GM21515 (cell line): ENCODE results near the gene MSANTD4.
"Not testable (repeated sequence)": the region's sequence is repeated elsewhere in the genome, so short reads cannot be mapped to it uniquely, and the experiment has no call there.

Experiments
- ATAC-seq: cut with Tn5 transposase; IDR thresholded peaks from one replicate; pipeline ENCODE4 v1.9.1; 2021; ENCODE audit not compliant: unreplicated experiment

Gene MSANTD4

DNA sequence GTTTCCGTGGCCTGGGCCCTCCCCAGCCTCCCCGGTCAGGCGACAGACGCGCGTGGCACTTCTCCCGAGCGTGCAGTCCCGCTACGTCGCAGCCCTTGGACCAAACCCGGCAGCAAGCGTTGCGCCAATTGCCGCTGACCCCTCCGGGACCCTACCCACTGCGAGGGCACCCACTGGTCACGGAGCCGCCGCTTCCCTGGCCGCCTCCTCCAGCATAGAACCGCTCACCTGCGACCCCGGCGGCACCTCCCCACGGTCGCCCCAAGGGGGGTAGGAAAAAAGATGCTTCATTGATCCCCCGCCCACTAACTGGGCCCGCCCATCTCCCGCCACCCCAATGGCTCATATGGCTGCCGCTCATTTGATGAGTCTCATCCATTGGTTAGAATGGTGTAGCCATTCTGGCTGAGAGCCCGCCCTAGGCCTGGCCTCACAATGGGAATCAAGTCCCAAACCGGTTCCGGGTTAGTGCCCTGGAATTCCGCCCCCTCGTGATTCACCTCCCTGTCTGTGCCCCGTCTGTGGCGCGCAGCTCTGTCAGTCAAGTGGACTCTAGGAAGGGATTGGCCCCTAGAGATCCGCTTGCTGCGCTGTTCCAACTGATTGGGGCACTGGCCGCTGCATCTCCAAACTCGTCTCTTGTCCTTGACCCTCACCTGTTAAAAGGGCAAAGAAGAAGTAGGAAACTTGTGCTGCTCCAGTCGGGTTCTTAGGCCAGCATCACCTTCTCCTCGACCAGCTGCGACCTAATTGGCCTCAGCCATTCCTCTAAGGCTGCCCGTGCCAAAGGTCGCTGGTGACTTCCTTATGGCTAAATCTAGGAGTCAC, at the start of gene MSANTD4:
Gene MSANTD4, minus strand, starts transcription at position 274 of the 828 bp plus-strand sequence. CDS start 11,323 bp downstream, outside the sequence.
- ATAC-seq: peak; percentile 99

GRCh38 chr11:106070606-106071005, 48.6 kb upstream of the MSANTD4 start:
- ATAC-seq: no peak

GRCh38 chr11:106063009-106063408, 41.0 kb upstream of the MSANTD4 start:
- no peak for ATAC-seq

DNA sequence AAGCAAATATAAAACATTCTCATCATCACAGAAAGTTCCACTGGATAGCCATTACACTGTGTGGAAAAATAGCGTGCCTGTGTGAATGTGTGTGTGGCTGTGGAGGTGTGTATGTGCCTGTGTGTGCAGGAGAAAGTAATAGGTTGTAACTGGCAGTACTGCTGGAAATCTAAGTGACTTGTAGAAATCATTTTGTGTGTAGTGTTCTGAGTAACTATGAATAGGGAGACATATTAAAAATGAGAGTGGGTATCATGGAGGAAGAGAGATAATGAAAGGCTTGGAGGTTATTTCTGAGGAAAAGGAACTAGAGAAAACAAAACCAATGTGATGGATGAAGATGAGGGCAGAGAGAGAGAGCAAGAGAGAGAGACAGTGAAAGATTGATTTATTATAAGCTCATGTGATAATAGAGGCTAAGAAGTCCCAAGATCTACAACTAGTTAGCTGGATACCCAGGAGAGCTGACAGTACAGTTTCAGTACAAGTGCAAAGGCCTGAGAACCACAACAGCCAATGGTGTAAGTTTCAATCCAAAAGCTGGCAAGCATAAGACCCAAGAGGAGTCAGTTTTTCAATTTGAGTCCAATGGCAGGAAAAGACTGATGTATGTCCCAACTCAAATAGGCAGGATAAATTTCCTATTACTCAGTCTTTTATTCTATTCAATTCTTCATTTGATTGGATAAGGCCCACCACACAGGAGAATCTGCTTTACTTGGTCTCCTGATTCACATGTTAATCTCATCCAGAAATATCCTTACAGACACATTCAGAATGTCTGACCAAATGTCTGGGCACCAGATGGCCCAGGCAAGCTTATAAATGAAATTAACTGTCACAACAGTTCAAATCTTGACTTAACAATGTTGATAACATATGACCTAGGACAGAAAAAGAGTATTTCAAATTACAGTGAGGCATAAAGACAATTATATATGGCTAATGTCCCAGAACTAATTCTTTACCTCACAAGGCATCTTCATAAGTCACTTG, 40.2 kb upstream of the MSANTD4 start:
- no peak for ATAC-seq

GRCh38 chr11:106061249-106061784, 39.3 kb upstream of the MSANTD4 start:
- ATAC-seq: no peak

DNA sequence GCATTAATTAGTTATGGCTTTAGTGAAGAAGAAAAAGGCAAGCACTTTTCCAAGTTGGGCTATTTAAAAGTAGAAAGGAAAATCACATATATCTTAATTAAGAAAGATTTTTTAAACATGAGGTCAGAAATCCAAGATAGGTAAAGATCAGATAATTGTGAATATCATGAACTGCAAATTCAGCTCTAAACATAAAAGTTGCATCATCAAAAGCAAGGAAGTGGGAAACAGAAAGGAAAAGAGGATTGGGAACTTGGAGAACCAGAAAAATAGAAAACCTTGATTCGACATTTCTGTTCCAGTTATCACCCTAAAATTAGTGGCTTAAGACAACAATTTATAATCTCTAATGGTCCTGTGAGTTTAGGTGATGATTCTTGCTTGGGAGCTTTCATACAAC, 37.6 kb upstream of the MSANTD4 start:
- ATAC-seq: no peak

GRCh38 chr11:106058377-106058776, 36.3 kb upstream of the MSANTD4 start:
- ATAC-seq: not testable (repeated sequence)

DNA sequence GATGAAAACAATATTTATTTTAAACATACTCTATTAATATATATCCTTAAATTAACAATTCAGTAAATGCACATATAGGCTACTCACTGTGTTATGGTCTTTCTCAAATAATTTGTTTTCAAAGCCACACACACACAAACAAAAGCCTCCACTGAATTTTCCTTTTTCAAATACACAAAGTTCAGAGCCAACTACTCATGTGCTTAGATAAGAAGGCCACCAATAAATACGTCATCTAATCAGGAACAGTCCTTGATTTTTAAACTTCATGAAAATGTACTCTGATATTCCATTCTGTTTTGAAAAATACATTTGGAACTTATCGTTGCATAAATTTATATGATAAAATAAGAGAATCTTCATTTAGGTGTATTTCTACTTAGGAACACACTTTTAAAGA, 29.1 kb upstream of the MSANTD4 start:
- ATAC-seq: no peak

DNA sequence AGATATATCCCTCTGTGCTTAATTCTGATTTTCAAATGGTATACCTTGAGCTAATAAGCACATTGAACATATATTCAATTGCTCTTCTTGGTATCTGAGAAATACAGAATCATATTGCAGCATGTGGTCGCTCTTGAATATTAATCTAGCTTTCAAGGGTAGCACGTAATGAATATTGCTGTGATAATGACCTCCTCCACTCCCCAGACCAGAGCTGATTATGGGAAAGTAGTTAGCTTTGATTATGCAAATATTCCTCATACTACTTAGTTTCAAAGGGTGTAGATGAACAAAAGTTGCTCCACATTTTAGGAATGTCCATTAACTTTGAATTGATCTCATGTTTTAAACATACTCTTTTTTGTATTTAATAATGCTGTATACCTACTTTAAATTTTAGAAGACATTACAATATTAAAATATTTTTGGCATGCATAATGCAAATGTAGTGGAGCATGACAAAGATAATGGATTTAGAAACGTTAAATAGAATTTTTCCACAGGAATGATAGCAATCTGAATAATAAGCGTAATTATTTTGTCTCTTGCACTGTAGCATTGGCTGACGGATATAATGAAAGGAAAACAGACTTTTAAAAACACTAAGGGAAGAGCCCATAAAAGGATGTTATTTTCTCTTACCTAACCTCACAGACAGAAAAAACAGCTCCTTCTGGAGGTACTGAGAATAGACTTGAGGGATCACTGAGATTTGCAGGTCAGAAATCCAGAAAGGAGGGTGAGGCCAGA, 27.9 kb upstream of the MSANTD4 start:
- ATAC-seq: no peak

DNA sequence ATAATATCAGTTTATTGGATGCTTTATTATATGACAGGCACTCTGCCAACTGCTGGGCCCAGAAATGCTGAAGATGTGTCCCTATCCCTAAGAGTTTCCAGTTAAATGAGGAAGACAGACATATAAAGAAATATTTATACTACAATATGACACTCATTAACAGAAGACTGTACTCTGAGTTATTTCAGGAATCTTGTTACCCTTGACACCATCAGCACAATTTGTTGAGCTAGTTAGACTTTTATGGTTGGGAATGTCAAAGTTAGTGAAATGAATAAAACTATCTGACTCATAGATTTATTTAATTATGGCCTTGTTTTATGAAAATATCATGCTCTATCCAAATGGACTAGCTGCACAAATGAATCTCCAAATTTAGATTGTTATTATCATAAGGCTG, 25.6 kb upstream of the MSANTD4 start:
- no peak for ATAC-seq

- ATAC-seq: no peak
Measured at GRCh38 chr11:106043540-106043939, 21.5 kb upstream of the MSANTD4 start.

GRCh38 chr11:106032861-106033260, 10.8 kb upstream of the MSANTD4 start:
- no peak for ATAC-seq

DNA sequence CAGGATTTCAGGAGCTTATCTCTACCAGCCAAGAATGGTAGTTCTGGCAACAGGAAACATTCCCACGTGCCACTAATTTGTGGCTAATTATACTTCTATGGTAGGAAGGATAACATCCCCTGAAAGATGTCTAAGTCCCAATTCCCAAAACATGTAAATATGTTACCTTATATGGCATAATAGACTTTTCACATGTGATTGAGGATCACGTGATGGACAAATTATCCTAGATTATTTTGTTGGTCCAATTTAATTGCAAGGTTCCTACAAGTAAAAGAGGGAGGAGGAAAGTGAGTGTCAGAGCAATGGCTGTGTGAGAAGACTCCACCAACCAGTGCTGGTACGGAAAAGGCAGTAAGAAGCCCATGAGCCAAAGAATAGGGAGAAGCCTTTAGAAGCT, 9.9 kb upstream of the MSANTD4 start:
- no peak for ATAC-seq

DNA sequence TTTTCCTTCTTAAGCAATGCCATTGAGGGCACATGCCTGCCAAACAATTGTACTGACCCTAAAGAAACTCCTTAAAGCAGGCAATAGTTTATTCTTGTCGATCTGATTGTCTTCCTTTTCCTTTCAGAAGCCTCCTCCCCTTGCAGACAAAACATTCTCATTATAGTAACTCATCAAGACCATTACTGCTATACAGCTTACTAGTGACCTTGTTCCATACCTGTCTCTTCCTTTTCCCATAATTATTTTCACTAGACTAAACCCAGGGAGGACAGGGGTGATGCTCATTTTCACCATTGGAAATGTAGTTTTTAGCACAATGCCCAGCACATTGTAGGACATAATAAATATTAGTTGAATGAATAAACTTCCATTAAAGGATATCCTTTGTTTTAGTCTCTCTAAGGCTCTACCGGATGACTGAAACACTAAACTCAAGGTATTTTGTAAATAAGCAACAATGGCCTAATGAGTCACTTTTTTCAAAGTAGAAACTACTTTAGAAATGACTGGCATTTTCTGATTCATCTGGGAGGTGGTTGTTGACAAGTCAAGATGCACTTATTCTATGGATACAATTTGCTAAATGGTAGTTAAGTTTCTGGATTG, 9.3 kb upstream of the MSANTD4 start:
- no peak for ATAC-seq

DNA sequence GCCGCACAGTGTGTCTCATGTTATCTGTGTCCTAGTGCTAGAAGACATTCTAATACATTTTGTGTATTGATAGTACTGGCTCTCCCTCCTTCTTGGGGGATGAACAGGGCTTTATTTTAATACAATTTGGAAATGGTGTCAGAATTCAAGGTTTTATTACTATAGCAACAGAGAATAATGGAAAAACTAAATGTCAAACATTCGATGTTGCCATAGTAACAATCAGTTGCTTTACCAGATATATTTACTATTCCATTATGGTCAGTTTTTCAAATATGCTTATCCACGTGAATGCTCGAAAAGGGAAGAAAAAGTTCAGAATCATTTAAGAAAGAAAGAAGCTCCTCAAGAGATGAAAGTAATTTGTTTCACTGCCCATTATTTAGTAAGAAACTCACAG, 8.6 kb upstream of the MSANTD4 start:
- no peak for ATAC-seq

DNA sequence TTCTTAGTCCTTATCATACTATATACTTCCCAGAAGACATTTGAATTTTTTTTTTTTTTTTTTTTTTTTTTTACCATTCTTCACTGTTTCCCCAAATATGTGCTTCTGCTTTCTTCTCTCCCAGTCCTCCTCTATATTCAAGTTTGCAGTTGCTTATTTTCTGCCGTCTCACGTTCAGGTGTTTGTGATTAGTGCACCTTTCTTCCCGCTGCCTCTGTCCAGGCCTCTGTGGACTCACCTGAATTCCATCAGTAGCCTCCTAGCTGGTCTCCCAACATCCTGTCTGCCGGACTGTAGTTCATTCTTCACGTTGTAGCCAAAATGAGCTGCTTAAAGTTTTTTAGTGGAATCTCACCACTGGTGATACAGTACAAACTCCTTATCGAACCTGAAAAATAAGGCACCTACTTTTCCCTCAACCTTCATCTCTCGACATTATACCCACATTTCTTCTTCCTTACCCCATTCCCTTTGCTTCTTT, 795 bp upstream of the MSANTD4 start:
- ATAC-seq: no peak

GRCh38 chr11:106021181-106021966, 666 bp downstream of the MSANTD4 start:
- ATAC-seq: peak; percentile 10

GRCh38 chr11:106017093-106017492, 4.9 kb downstream of the MSANTD4 start:
- ATAC-seq: no peak

GRCh38 chr11:106015066-106015465, 7.0 kb downstream of the MSANTD4 start:
- no peak for ATAC-seq
